ENCODE measurements around the gene GSC2. TPM values are rescaled to one million over a fixed set of nuclear protein-coding genes. Genes with fewer than 3 reads are reported as not detected.
A peak's percentile ranks its signal among the peaks of the same experiment; 100 is the strongest.

Gene GSC2
- total and polyA plus RNA-seq, 2 of the 8 experiments (the other 6 are each of a cell fraction or from before 2014, with no cell fraction given) = 0.17 to 0.48 TPM

DNA sequence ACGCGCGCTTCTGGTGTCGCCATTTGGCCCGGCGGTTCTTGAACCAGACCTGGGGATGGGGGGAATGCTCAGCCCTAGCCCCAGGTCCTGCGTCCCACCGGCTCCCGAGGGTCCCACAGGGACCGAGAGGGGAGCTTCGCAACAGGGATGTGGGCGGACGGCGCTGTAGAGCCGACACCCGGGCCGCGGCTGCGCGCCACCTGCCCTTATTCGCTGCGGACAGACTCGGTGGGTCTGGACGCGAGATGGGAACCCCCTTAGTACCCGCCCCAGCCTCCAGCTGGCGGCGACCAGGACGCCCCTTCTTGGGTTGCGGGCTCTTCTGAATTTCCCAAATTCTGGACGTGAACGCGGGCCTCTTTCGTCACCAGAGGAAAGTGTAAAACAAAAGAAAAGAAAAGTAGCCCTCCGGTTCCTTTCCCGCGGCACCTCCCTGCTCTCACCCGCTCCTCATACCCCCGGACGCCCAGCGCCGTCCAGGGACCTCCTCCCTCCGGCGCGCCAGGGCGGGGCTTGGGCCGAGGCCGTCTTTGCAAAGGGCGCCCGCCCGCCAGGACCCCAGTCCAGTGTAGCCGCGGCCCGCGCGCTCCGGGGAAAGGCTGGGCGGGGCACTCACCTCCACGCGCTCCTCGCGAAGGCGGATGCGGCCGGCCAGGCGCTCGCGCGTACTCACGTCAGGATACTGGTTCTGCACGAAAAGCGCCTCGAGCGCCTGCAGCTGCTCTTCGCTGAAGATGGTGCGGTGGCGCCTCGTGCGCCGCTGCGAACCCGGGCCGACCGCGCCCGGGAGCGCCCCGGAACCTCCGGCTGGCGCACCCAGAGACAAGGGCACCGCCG lies 827 bp downstream of the GSC2 start (continued):
- TF ChIP-seq RNF2 (IDR thresholded peaks at IDR 0.05; ENCODE audit: borderline replicate concordance, low read depth, low read length, missing control alignments, poor library complexity, severe bottlenecking) (peak; percentile 66), TBP (IDR thresholded peaks at IDR 0.05; ENCODE audit: low read depth, low read length) (no peak), SAP30 (IDR thresholded peaks at IDR 0.05; ENCODE audit: insufficient read depth, insufficient replicate concordance, low read length) (no peak), BRCA1 (IDR thresholded peaks at IDR 0.05; ENCODE audit: low read depth, low read length) (no peak), POLR2AphosphoS5 (IDR thresholded peaks at IDR 0.05; ENCODE audit: low read depth, low read length) (no peak), CTBP2 (IDR thresholded peaks at IDR 0.05; ENCODE audit: borderline replicate concordance, insufficient read depth, insufficient read length, low read length) (no peak), ASH2L (IDR thresholded peaks at IDR 0.05; ENCODE audit: low read length) (no peak), SUZ12 (IDR thresholded peaks at IDR 0.05; ENCODE audit: low read length) (peak; percentile 95)
- TF ChIP-seq, protein P1, sequence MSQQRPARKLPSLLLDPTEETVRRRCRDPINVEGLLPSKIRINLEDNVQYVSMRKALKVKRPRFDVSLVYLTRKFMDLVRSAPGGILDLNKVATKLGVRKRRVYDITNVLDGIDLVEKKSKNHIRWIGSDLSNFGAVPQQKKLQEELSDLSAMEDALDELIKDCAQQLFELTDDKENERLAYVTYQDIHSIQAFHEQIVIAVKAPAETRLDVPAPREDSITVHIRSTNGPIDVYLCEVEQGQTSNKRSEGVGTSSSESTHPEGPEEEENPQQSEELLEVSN (IDR thresholded peaks at IDR 0.05) = peak; percentile 82
- TF ChIP-seq, protein P2, sequence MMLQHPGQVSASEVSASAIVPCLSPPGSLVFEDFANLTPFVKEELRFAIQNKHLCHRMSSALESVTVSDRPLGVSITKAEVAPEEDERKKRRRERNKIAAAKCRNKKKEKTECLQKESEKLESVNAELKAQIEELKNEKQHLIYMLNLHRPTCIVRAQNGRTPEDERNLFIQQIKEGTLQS (IDR thresholded peaks at IDR 0.05; ENCODE audit: insufficient read depth, low read depth, low read length) = no peak

Measured in H1 (cell line).